ENCODE results near the gene AICDA.
A peak's percentile ranks its signal among the peaks of the same experiment; 100 is the strongest.

AICDA gene

GRCh38 chr12:8554451-8555195 lies 58.0 kb downstream of the AICDA start:
- peak; percentile 5 for DNase-seq (ENCODE audit: low spot score)

- no peak for DNase-seq (ENCODE audit: low spot score)
Measured at GRCh38 chr12:8553088-8553627, 59.5 kb downstream of the AICDA start.

Data from AG08395 (cell line).